Measurements from ENCODE around the gene MYZAP. TPM values are rescaled to one million over a fixed set of nuclear protein-coding genes. Genes with fewer than 3 reads are reported as not detected.

MYZAP gene
- total RNA-seq, 1 donor from 2014 or later, result not detected

DNA sequence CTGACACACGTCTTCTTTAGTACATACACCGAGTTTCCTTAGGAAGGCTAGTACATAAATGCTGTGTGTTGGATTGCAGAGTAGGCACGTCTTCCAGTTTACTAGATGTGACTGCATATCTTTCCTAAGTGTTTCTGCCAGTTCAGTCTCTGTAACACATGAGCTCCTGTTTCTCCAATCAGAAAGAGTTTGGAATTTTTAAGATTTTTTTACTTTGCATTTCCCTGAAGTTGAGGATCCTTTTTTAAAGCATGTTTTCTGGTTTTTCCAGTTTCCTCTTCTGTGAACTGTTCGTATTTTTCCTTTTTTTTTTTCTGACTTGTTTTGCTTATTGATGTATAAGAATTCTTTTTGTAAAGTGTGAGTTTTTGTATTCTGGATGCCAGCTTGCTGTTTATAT lies 107.3 kb downstream of the MYZAP start:
- Mint-ChIP-seq H3K27me3 (ENCODE audit: insufficient read depth, low read depth) (no peaks in the 10 kb centered on the region), H3K27ac (no peak overlapping the region), H3K4me1 (no peaks in the 10 kb centered on the region), H3K36me3 (no peaks in the 10 kb centered on the region), H3K4me3 (no peak overlapping the region), H3K9me3 (no peaks in the 10 kb centered on the region)
- Histone ChIP-seq H3F3A (ENCODE audit: low read depth) (no peaks in the 10 kb centered on the region), H3K4me1 (no peaks in the 10 kb centered on the region), H3K79me2 (ENCODE audit: low read depth) (no peaks in the 10 kb centered on the region), H3K36me3 (no peaks in the 10 kb centered on the region), H3K9me3 (ENCODE audit: low read depth) (no peaks in the 10 kb centered on the region), H4K20me1 (ENCODE audit: low read depth) (no peaks in the 10 kb centered on the region), H3K27me3 (peaks cover 31% of the 10 kb centered on the region), H2AFZ (replicated peaks) (no peak overlapping the region), H3K4me2 (no peak overlapping the region), H3K27ac (no peak overlapping the region), H3K4me3 (no peak overlapping the region), H3K9ac (no peak overlapping the region)
- no peak for DNase-seq (ENCODE audit: low spot score)
- no peak for TF ChIP-seq EZH2 (IDR thresholded peaks at IDR 0.05)
- TF ChIP-seq, protein P1, sequence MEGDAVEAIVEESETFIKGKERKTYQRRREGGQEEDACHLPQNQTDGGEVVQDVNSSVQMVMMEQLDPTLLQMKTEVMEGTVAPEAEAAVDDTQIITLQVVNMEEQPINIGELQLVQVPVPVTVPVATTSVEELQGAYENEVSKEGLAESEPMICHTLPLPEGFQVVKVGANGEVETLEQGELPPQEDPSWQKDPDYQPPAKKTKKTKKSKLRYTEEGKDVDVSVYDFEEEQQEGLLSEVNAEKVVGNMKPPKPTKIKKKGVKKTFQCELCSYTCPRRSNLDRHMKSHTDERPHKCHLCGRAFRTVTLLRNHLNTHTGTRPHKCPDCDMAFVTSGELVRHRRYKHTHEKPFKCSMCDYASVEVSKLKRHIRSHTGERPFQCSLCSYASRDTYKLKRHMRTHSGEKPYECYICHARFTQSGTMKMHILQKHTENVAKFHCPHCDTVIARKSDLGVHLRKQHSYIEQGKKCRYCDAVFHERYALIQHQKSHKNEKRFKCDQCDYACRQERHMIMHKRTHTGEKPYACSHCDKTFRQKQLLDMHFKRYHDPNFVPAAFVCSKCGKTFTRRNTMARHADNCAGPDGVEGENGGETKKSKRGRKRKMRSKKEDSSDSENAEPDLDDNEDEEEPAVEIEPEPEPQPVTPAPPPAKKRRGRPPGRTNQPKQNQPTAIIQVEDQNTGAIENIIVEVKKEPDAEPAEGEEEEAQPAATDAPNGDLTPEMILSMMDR (IDR thresholded peaks at IDR 0.05), result no peak
- no peak for TF ChIP-seq EZH2phosphoT487 (IDR thresholded peaks at IDR 0.05)

DNA sequence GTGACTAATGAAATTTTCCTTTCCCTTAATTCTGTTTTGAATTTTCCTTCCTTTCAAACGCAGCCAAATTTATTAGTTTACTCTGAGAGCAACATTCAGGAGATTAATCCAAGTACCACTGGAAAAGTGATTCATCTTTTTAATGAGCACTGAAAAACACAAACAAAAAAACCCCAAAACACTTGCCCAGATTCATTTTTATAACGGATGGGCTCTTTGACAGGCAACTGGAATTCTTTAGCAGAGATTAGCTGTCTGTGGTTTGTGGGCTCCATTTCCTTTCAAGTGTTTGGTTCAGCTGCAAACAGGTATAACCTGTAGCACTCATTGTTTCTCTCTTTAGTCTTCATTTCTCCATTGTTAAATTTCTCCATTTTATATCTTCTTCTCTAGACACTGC lies 111.7 kb downstream of the MYZAP start:
- Histone ChIP-seq H3K79me2 (ENCODE audit: low read depth) (peaks cover 19% of the 10 kb centered on the region), H3K9ac (no peak overlapping the region), H4K20me1 (ENCODE audit: low read depth) (peaks cover 3% of the 10 kb centered on the region), H3F3A (ENCODE audit: low read depth) (no peaks in the 10 kb centered on the region), H3K36me3 (no peaks in the 10 kb centered on the region), H2AFZ (replicated peaks) (peak overlapping the region; percentile 37), H3K4me2 (no peak overlapping the region), H3K4me1 (peaks cover 8% of the 10 kb centered on the region), H3K9me3 (ENCODE audit: low read depth) (no peaks in the 10 kb centered on the region), H3K27ac (no peak overlapping the region), H3K27me3 (peaks cover 41% of the 10 kb centered on the region), H3K4me3 (no peak overlapping the region)
- DNase-seq (ENCODE audit: low spot score), result no peak
- Mint-ChIP-seq H3K36me3 (no peaks in the 10 kb centered on the region), H3K4me1 (peaks cover 12% of the 10 kb centered on the region), H3K27ac (no peak overlapping the region), H3K27me3 (ENCODE audit: insufficient read depth, low read depth) (no peaks in the 10 kb centered on the region), H3K4me3 (no peak overlapping the region), H3K9me3 (no peaks in the 10 kb centered on the region)
- TF ChIP-seq EZH2 (IDR thresholded peaks at IDR 0.05) (no peak), EZH2phosphoT487 (IDR thresholded peaks at IDR 0.05) (no peak)
- TF ChIP-seq, protein P1 (IDR thresholded peaks at IDR 0.05), result no peak

DNA sequence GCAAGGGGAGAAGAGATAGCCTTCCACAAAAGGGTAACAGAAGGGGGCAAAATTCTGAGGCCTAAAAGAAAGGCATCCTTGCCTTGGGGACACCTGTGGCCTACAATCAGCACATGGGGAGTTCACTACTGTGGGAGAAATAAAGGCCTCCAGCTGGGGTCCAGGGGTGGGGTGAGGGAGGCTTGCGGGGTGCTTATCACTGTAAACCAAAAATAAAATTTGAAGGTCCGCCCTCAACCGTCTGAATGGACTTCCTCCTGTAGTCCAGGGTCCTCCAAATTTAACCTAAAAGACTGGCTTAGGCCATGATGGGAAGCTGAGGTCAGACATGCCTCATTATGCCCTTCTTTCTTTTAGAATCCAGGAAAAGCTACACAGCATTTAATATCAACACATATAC lies 112.7 kb downstream of the MYZAP start:
- H3K27ac ChIP-seq, result no peak overlapping the region
- H3K9me3 ChIP-seq (ENCODE audit: low read depth), result no peaks in the 10 kb centered on the region
- no peak overlapping the region for H3K4me2 ChIP-seq
- H3K36me3 ChIP-seq, result no peaks in the 10 kb centered on the region
- H4K20me1 ChIP-seq (ENCODE audit: low read depth), result peaks cover 4% of the 10 kb centered on the region
- H3K9ac ChIP-seq, result no peak overlapping the region
- no peak overlapping the region for H3K27ac Mint-ChIP-seq
- peaks cover 9% of the 10 kb centered on the region for H3K4me1 ChIP-seq
- H3K27me3 Mint-ChIP-seq (ENCODE audit: insufficient read depth, low read depth), result no peaks in the 10 kb centered on the region
- H3K36me3 Mint-ChIP-seq, result peaks cover under 1% of the 10 kb centered on the region
- H2AFZ ChIP-seq (replicated peaks), result peak overlapping the region; percentile 18
- no peak overlapping the region for H3K4me3 Mint-ChIP-seq
- H3K27me3 ChIP-seq, result peaks cover 41% of the 10 kb centered on the region
- H3F3A ChIP-seq (ENCODE audit: low read depth), result no peaks in the 10 kb centered on the region
- peaks cover 30% of the 10 kb centered on the region for H3K79me2 ChIP-seq (ENCODE audit: low read depth)
- no peak overlapping the region for H3K4me3 ChIP-seq
- no peak for DNase-seq (ENCODE audit: low spot score)
- peaks cover 15% of the 10 kb centered on the region for H3K4me1 Mint-ChIP-seq
- H3K9me3 Mint-ChIP-seq, result no peaks in the 10 kb centered on the region
- TF ChIP-seq EZH2 (IDR thresholded peaks at IDR 0.05), result no peak
- no peak for TF ChIP-seq EZH2phosphoT487 (IDR thresholded peaks at IDR 0.05)
- TF ChIP-seq, protein P1 (IDR thresholded peaks at IDR 0.05), result no peak

Data from neural progenitor cell (in vitro differentiated cells).